Kidney (tissue), 14 donors: Measurements from ENCODE around the gene GPATCH8. TPM values are rescaled to one million over a fixed set of nuclear protein-coding genes. Genes with fewer than 3 reads are reported as not detected.

Experiments used
- DNase-seq, 5 donors: peaks; one replicate each; pipeline ENCODE4 v3.0.0-alpha.2; 2013 to 2020
- FAIRE-seq: peaks from 2 replicates; lab custom pipeline; 2012; peaks lifted over from hg19 to GRCh38; lab: Jason Lieb, UNC
- H3K27ac ChIP-seq, 2 donors: one replicate each; pipeline ENCODE4 v1.7.0; 2013; ENCODE audit warnings: low read depth in 2 of 2, low read length in 2 of 2, inconsistent platforms in 1 of 2
- H3K27me3 ChIP-seq: one replicate; pipeline ENCODE4 v1.7.1; 2013; ENCODE audit warnings: low read length, inconsistent platforms; ENCODE audit not compliant: control insufficient read depth, insufficient read depth
- H3K36me3 ChIP-seq, 3 donors: one replicate each; pipeline versions ENCODE4 v1.7.0 to v1.7.1; 2013; ENCODE audit warnings: low read length in 3 of 3, control low read depth in 1 of 3, inconsistent platforms in 1 of 3; ENCODE audit not compliant: insufficient read depth in 3 of 3, control insufficient read depth in 2 of 3
- H3K4me1 ChIP-seq, 3 donors: one replicate each; pipeline versions ENCODE4 v1.7.0 to v1.7.1; 2013; ENCODE audit warnings: low read length in 3 of 3, inconsistent platforms in 1 of 3, low read depth in 1 of 3; ENCODE audit not compliant: control insufficient read depth in 2 of 3, insufficient read depth in 2 of 3
- H3K4me3 ChIP-seq, 3 donors: one replicate each; pipeline versions ENCODE4 v1.7.0 to v1.8.1; 2013; ENCODE audit warnings: low read length in 3 of 3, control low read depth in 1 of 3, inconsistent platforms in 1 of 3
- H3K9ac ChIP-seq, 3 donors: one replicate each; pipeline versions ENCODE4 v1.7.0 to v1.7.1; 2013; ENCODE audit warnings: low read length in 3 of 3, control low read depth in 1 of 3, inconsistent platforms in 1 of 3
- H3K9me3 ChIP-seq, 3 donors: one replicate each; pipeline versions ENCODE4 v1.7.0 to v1.7.1; 2013; ENCODE audit warnings: low read length in 3 of 3, control low read depth in 1 of 3, inconsistent platforms in 1 of 3; ENCODE audit not compliant: control insufficient read depth in 2 of 3, insufficient read depth in 1 of 3
- CTCF ChIP-seq: IDR thresholded peaks from 3 replicates; pipeline ENCODE4 v1.5.1; 2012; ENCODE audit warnings: mild to moderate bottlenecking, moderate library complexity, borderline replicate concordance; ENCODE audit not compliant: insufficient read depth; ENCODE audit errors: extremely low read depth
- intact Hi-C: fragments of 100-400 bp; cut with DNase I; formaldehyde crosslinking; loops from one replicate; pipeline ENCODE4 v1.11.1; 2022
- polyA plus RNA-seq: library from polyadenylated mRNA; stranded (reverse); fragments of 350-450 nt; fragmentation: Illumina TruSeq; extraction: RNeasy Lipid Tissue Mini Kit (QIAGEN cat#74804); gene quantifications from one replicate; pipeline ENCODE4 v1.2.3, GENCODE V29; 2014; ENCODE audit warnings: low read depth, low replicate concordance; ENCODE audit not compliant: insufficient read depth
- total RNA-seq: library from RNA; stranded (reverse); fragmentation: NEBNext Ultra II Directional; extraction: Animal tissue kit (Norgen Biotek cat#: 25700); gene quantifications from one replicate; pipeline ENCODE4 v1.2.1, GENCODE V29; 2021
- donor health status: control.
- donor health status: control.
- donor health status: control.
- donor health status: control.
- donor health status: control.
- donor health status: DM: yes; HTN: yes; CAD: no.
- donor health status: Normal renal cell carcinoma (clear cell type).

The GPATCH8 gene
- total and polyA plus RNA-seq, 2 donors from 2014 or later, result 3.5 to 47.0 TPM

- DNase-seq, result no peak
- Histone ChIP-seq H3K27me3 (no peaks in the 10 kb centered on the region), H3K9ac (no peak overlapping the region), H3K4me1 (no peaks in the 10 kb centered on the region), H3K36me3 (no peaks in the 10 kb centered on the region), H3K9me3 (peaks cover 0 to 6% (median 3%) of the 10 kb centered on the region in 3 donors), H3K4me3 (no peak overlapping the region), H3K27ac (no peak overlapping the region)
- FAIRE-seq, result no peak
- intact Hi-C loops, result no loop called here
- TF ChIP-seq CTCF, result no peak
These were observed 24.7 kb upstream of the GPATCH8 start for GRCh38 chr17:44527954-44528353.

GRCh38 chr17:44527102-44527501, 23.9 kb upstream of the GPATCH8 start:
- Histone ChIP-seq H3K27me3 (no peaks in the 10 kb centered on the region), H3K9ac (no peak overlapping the region), H3K9me3 (peaks cover 0 to 6% (median 3%) of the 10 kb centered on the region in 3 donors), H3K36me3 (no peaks in the 10 kb centered on the region), H3K27ac (no peak overlapping the region), H3K4me1 (no peaks in the 10 kb centered on the region), H3K4me3 (no peak overlapping the region)
- FAIRE-seq (no peak), DNase-seq (no peak)
- intact Hi-C loops, result no loop called here
- no peak for TF ChIP-seq CTCF

- no peak overlapping the region for H3K9ac ChIP-seq
- no peaks in the 10 kb centered on the region for H3K27me3 ChIP-seq
- no peak overlapping the region for H3K4me3 ChIP-seq
- peaks cover 0 to 6% (median 3%) of the 10 kb centered on the region in 3 donors for H3K9me3 ChIP-seq
- no peak for DNase-seq
- H3K27ac ChIP-seq, result no peak overlapping the region
- H3K4me1 ChIP-seq, result no peaks in the 10 kb centered on the region
- intact Hi-C loops, result no loop called here
- FAIRE-seq, result no peak
- no peaks in the 10 kb centered on the region for H3K36me3 ChIP-seq
- TF ChIP-seq CTCF, result no peak
These were observed 20.4 kb upstream of the GPATCH8 start for GRCh38 chr17:44523672-44523972.
